ENCODE data around the gene HPS1.

HPS1 gene

GRCh38 chr10:98446661-98447221 is at the start of gene HPS1:
Gene HPS1, minus strand, starts transcription at chr10:98446935. Its CDS starts 3,695 bp downstream, at chr10:98443240.
- DNase-seq, result peak; percentile 73

- DNase-seq, result no peak
These were observed 46.0 kb upstream of the HPS1 start for GRCh38 chr10:98492763-98493162.

GRCh38 chr10:98489561-98490481 is 43.1 kb upstream of the HPS1 start:
- DNase-seq, result no peak

- no peak for DNase-seq
These were observed 42.1 kb upstream of the HPS1 start for GRCh38 chr10:98488669-98489430.

- DNase-seq, result no peak
These were observed 40.9 kb upstream of the HPS1 start for GRCh38 chr10:98487649-98488048.

- no peak for DNase-seq
These were observed 39.7 kb upstream of the HPS1 start for GRCh38 chr10:98486421-98486820.

GRCh38 chr10:98485959-98486358 is 39.2 kb upstream of the HPS1 start:
- no peak for DNase-seq

GRCh38 chr10:98483658-98484057 is 36.9 kb upstream of the HPS1 start:
- DNase-seq, result no peak

- no peak for DNase-seq
These were observed 35.4 kb upstream of the HPS1 start for GRCh38 chr10:98482096-98482495.

GRCh38 chr10:98481404-98481945 is 34.7 kb upstream of the HPS1 start:
- no peak for DNase-seq

- no peak for DNase-seq
These were observed 31.9 kb upstream of the HPS1 start for GRCh38 chr10:98478430-98479222.

GRCh38 chr10:98477861-98478260 is 31.1 kb upstream of the HPS1 start:
- DNase-seq, result no peak

GRCh38 chr10:98474628-98475027 is 27.9 kb upstream of the HPS1 start:
- no peak for DNase-seq

- DNase-seq, result no peak
These were observed 25.5 kb upstream of the HPS1 start for GRCh38 chr10:98472196-98472595.

GRCh38 chr10:98470850-98471249 is 24.1 kb upstream of the HPS1 start:
- DNase-seq, result no peak

- no peak for DNase-seq
These were observed 22.5 kb upstream of the HPS1 start for GRCh38 chr10:98469001-98469931.

- DNase-seq, result peak; percentile 42
These were observed 21.0 kb upstream of the HPS1 start for GRCh38 chr10:98467506-98468318.

- no peak for DNase-seq
These were observed 20.2 kb upstream of the HPS1 start for GRCh38 chr10:98466861-98467505.

GRCh38 chr10:98465866-98466265 is 19.1 kb upstream of the HPS1 start:
- no peak for DNase-seq
